K562 (cell line): Measurements from ENCODE around the gene RNASEH2A. TPM values are rescaled to one million over a fixed set of nuclear protein-coding genes. Genes with fewer than 3 reads are reported as not detected.
A peak's percentile ranks its signal among the peaks of the same experiment; 100 is the strongest.
"Not testable (repeated sequence)": the region's sequence is repeated elsewhere in the genome, so short reads cannot be mapped to it uniquely, and the experiment has no call there.

Experiments
- ATAC-seq: fragments of 200-7000 bp; cut with Tn5 transposase; 3 replicates; pipeline ENCODE4 v1.9.1; 2020; ENCODE audit warnings: moderate library complexity
- BruUV-seq: library from RNA; stranded (reverse); fragments of 400-500 nt; replicated peaks from 2 replicates; lab custom pipeline; 2021; lab: Mats Ljungman, UMichigan
- CTCF ChIA-PET: fragments of 300-600 bp; formaldehyde crosslinking; extraction: SDS; loops from one replicate; lab custom pipeline; 2021; ENCODE audit warnings: low intra/inter-chr PET ratio; lab: Yijun Ruan, JAX
- POLR2A ChIA-PET: fragments of 300-600, 350-650 bp; sonication (Branson Sonifier 250); formaldehyde crosslinking; extraction: SDS; loops from one replicate; lab custom pipeline; 2021; ENCODE audit warnings: antibody characterized with exemption, inconsistent platforms; lab: Yijun Ruan, JAX
- DNase-seq, 4 experiments: peaks; one replicate each; pipeline versions ENCODE4 v3.0.0 to v3.0.0-alpha.2; 2011 to 2018; ENCODE audit warnings: low spot score in 3 of 4, mixed read lengths in 3 of 4; ENCODE audit errors: extremely low read depth in 1 of 4
- FAIRE-seq: peaks from 2 replicates; lab custom pipeline; 2011; peaks lifted over from hg19 to GRCh38; lab: Jason Lieb, UNC
- H2AFZ ChIP-seq: 2 replicates; pipeline ENCODE4 v1.6.0; 2011; ENCODE audit warnings: low read depth, low read length, control low read depth, inconsistent platforms
- H3K27ac ChIP-seq: fragments of 200-600 bp; 3 replicates; pipeline ENCODE4 v1.8.0; 2011; ENCODE audit warnings: low read depth, mild to moderate bottlenecking, control low read depth, inconsistent platforms, low read length, moderate library complexity, mixed read lengths; ENCODE audit errors: extremely low read depth
- H3K27me3 ChIP-seq, 2 experiments: fragments of 300-600 bp in 1 of 2; 2 replicates in 1 of 2; 3 replicates in 1 of 2; pipeline versions ENCODE4 v1.6.0 to v1.8.0; 2011; ENCODE audit warnings: inconsistent platforms in 2 of 2, low read length in 2 of 2, mild to moderate bottlenecking in 1 of 2, mixed read lengths in 1 of 2, moderate library complexity in 1 of 2; ENCODE audit not compliant: control insufficient read depth in 2 of 2, insufficient read depth in 2 of 2
- H3K36me3 ChIP-seq: fragments of 300-600 bp; 3 replicates; pipeline ENCODE4 v1.8.0; 2011; ENCODE audit warnings: mild to moderate bottlenecking, low read length, inconsistent platforms; ENCODE audit not compliant: control insufficient read depth, insufficient read depth
- H3K4me1 ChIP-seq, 2 experiments: fragments of 200-600 bp in 1 of 2; replicated peaks in 1 of 2; 2 replicates in 1 of 2; 3 replicates in 1 of 2; pipeline versions ENCODE4 v1.5.1 to v1.8.0; 2011; ENCODE audit warnings: inconsistent platforms in 2 of 2, low read length in 2 of 2, mild to moderate bottlenecking in 1 of 2, mixed read lengths in 1 of 2, moderate library complexity in 1 of 2; ENCODE audit not compliant: control insufficient read depth in 2 of 2, insufficient read depth in 2 of 2
- H3K4me2 ChIP-seq: 2 replicates; pipeline ENCODE4 v1.6.1; 2011; ENCODE audit warnings: low read length, control low read depth, inconsistent platforms, mixed read lengths; ENCODE audit not compliant: insufficient read depth
- H3K4me3 ChIP-seq: fragments of 200-600 bp; sonication (generic), shearing (Covaris generic); 2 replicates; pipeline ENCODE4 v1.5.1; 2016; ENCODE audit warnings: control low read depth, inconsistent platforms
- H3K79me2 ChIP-seq: fragments of 200-600 bp; 3 replicates; pipeline ENCODE4 v1.8.0; 2011; ENCODE audit warnings: low read length, inconsistent platforms; ENCODE audit not compliant: control insufficient read depth, insufficient read depth
- H3K9ac ChIP-seq, 2 experiments: 2 replicates each; pipeline versions ENCODE4 v1.6.0 to v1.6.1; 2011; ENCODE audit warnings: low read depth in 2 of 2, low read length in 2 of 2, control low read depth in 1 of 2, inconsistent platforms in 1 of 2, mild to moderate bottlenecking in 1 of 2, mixed read lengths in 1 of 2; ENCODE audit not compliant: insufficient read depth in 1 of 2
- H3K9me1 ChIP-seq: one replicate; pipeline ENCODE4 v1.6.0; 2011; ENCODE audit warnings: inconsistent platforms, mild to moderate bottlenecking, low read length, moderate library complexity; ENCODE audit not compliant: control insufficient read depth, insufficient read depth
- H3K9me3 ChIP-seq: replicated peaks from 2 replicates; pipeline ENCODE4 v1.5.1; 2011; ENCODE audit warnings: low read depth, low read length, inconsistent platforms; ENCODE audit not compliant: control insufficient read depth, insufficient read depth
- H4K20me1 ChIP-seq: replicated peaks from 2 replicates; pipeline ENCODE4 v1.6.1; 2011; ENCODE audit warnings: low read length, inconsistent platforms, mixed read lengths; ENCODE audit not compliant: control insufficient read depth, insufficient read depth
- FOSL1 ChIP-seq: fragments of 200-800 bp; sonication (Bioruptor generic); conservative IDR thresholded peaks from 2 replicates; pipeline ENCODE4 v1.6.1; 2016; ENCODE audit warnings: missing genetic modification characterization, missing compliant biosample characterization
- HDAC2 ChIP-seq: fragments of 450-650 bp; IDR thresholded peaks from 2 replicates; pipeline ENCODE4 v1.6.1; 2016; ENCODE audit warnings: mild to moderate bottlenecking
- POLR2AphosphoS2 ChIP-seq: IDR thresholded peaks from 2 replicates; pipeline ENCODE4 v1.6.1; 2012; ENCODE audit warnings: low read length, improper control_type of control experiment
- RAD51 ChIP-seq: fragments of 450-650 bp; IDR thresholded peaks from 2 replicates; pipeline ENCODE4 v1.7.1; 2016; ENCODE audit warnings: low read depth, mild to moderate bottlenecking, borderline replicate concordance
- whole genome bisulfite sequencing: fragments of 100-300 bp; shearing (Covaris generic); methylation state at CpG from one replicate; pipeline ENCODE4 v1.1.6; 2016; ENCODE audit warnings: low coverage, mixed read lengths; ENCODE audit not compliant: insufficient coverage; ENCODE audit errors: missing lambda C conversion rate; 5-methylcytosine and 5-hydroxymethylcytosine counted together
- in situ Hi-C: fragments of 300-500 bp; cut with MboI; formaldehyde crosslinking; loops from 4 replicates; pipeline ENCODE4 v1.15.0; 2018; ENCODE audit warnings: inconsistent platforms, mixed read lengths
- intact Hi-C: fragments of 100-400 bp; cut with micrococcal nuclease; formaldehyde crosslinking; loops from 2 replicates; pipeline ENCODE4 v1.14.2; 2022
- polyA plus RNA-seq, 8 experiments: library from polyadenylated mRNA; depleted of rRNA in 4 of 8; stranded (reverse) in 5 of 8; unstranded in 3 of 8; fragments of >200 nt; fragmentation: Nextera tagmentation in 2 of 8; fragmentation: Illumina TruSeq in 1 of 8; extraction: Ambion mirVana in 2 of 8; extraction: Trizol in 1 of 8; gene quantifications; 2 replicates each; pipeline versions ENCODE4 v1.2.1 to v1.2.3, GENCODE V29; 2011 to 2014; ENCODE audit warnings: inconsistent platforms in 1 of 8, missing spikeins in 1 of 8
- total RNA-seq, 7 experiments: library from RNA; depleted of rRNA in 6 of 7; stranded (reverse); fragments of >200 nt in 6 of 7; fragmentation: Illumina TruSeq in 2 of 7; extraction: Trizol in 2 of 7; gene quantifications; 2 replicates each; pipeline versions ENCODE4 v1.2.1 to v1.2.3, GENCODE V29; 2011 to 2021; ENCODE audit warnings: low replicate concordance in 1 of 7

Gene RNASEH2A
- total and polyA plus RNA-seq, 9 of the 15 experiments (the other 6 are each of a cell fraction or from before 2014, with no cell fraction given): 22.3 to 78.0 (median 61.7) TPM

DNA sequence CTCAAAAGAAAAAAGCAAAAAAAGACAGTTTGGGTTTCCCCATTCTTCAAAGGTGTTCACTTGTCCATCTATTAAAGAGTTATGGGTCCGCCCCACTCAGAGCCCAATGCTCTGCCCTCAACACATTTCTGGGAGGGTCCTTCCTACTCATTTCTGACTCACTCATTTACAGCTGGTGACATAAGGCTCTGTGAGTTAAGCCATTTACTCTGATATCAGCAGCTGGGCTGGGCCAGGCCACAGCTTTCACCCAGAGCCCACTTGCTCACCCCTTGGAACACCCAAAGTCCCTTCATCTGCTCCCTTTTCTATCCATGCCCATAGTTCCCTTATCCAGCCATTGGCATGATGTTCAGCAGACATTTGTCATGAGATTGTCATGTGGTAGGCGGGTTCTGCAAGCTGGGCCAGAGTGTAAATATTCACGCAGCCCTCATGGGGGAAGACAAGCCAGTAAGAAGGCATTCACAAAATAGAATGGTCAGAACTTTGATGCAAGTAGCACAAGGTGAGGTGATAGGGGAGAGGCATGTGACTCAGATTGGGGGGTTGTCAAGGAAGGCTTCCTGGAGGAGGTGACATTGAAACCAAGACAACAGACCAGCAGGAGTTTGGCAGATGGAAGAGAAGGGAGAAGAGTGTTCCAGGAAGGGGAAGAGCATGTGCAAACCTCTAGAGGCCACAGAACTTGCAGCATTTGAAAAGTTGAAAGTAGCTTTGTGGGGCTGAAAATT lies 37.8 kb downstream of the RNASEH2A start (continued):
- TF ChIP-seq HDAC2 (0 out of 2 replicates have a peak, but pooled peaks have one; percentile 39), FOSL1 (peak; percentile 60; the same call in 1 of the 2 replicates), RAD51 (no peak), POLR2AphosphoS2 (no peak)

DNA sequence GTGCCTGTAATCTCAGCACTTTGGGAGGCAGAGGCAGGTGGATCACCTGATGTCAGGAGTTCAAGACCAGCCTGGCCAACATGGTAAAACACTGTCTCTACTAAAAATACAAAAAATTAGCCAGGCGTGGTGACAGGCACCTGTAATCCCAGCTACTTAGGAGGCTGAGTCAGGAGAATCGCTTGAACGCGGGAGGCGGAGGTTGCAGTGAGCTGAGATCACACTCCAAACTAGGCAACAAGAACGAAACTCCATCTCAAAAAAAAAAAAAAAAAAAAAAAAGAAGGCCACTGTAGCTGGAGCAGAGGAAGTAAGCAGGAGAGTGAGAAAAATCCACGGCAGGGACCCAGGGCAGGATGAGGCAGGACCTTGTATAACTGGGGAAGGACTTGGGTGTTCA lies 40.2 kb downstream of the RNASEH2A start:
- not testable (repeated sequence) for H2AFZ ChIP-seq, BruUV-seq, H3K9me3 ChIP-seq, H3K27me3 ChIP-seq, ATAC-seq, H3K27ac ChIP-seq, DNase-seq, FAIRE-seq, H4K20me1 ChIP-seq, H3K4me2 ChIP-seq, H3K4me3 ChIP-seq, H3K9me1 ChIP-seq, H3K79me2 ChIP-seq, H3K9ac ChIP-seq
- in situ Hi-C loops (loop anchor here (5.0 kb wide), 1 partner anchor 79 kb away; no protein-coding TSS in a partner anchor), intact Hi-C loops (loop anchor here (2.0 kb wide), 1 partner anchor 130 kb away; no protein-coding TSS in a partner anchor)
- POLR2A ChIA-PET: interaction anchor here (0.5 to 0.7 kb wide), 3 partner anchors 34 to 147 kb away, joined by 3 to 4 read pairs (median 3); no protein-coding TSS in a partner anchor
- WGBS: 81% methylated on average over 6 of the region's 7 CpGs
- CTCF ChIA-PET: interaction anchor here (0.8 to 1.4 kb wide), 2 partner anchors 71 to 171 kb away, joined by 3 to 6 read pairs; partner anchors contain the start of gene HOOK2
- peaks cover 11 to 20% of the 10 kb centered on the region in 2 experiments for H3K4me1 ChIP-seq
- peaks cover 25% of the 10 kb centered on the region; the same call in 2 of the 3 replicates for H3K36me3 ChIP-seq
